Measurements from ENCODE around the gene CMSS1. TPM values are rescaled to one million over a fixed set of nuclear protein-coding genes. Genes with fewer than 3 reads are reported as not detected.

Gene CMSS1
- total and polyA plus RNA-seq, 9 donors, result 14.5 to 54.0 (median 24.9) TPM

GRCh38 chr3:99920481-99921376 is 103.1 kb downstream of the CMSS1 start:
- Histone ChIP-seq H3K4me3 (no peak overlapping the region), H3K36me3 (no peaks in the 10 kb centered on the region), H3K9me3 (no peaks in the 10 kb centered on the region), H3K27me3 (no peaks in the 10 kb centered on the region), H3K27ac (no peak overlapping the region), H3K4me1 (ENCODE audit: insufficient read depth) (peaks cover 8% of the 10 kb centered on the region)
- WGBS, 3 donors, result 52 to 60% (median 56%) methylated on average over 10 of the region's 10 CpGs
- TF ChIP-seq POLR2A (IDR thresholded peaks at IDR 0.05) (no peak), EP300 (IDR thresholded peaks at IDR 0.05) (no peak), CTCF (IDR thresholded peaks at IDR 0.05) (no peak)
- DNase-seq, result peak in 4 of 5 donors; percentile 33 to 69 (median 55)
- intact Hi-C loops (cut with DNase I), result no loop called here

- 89 to 98% (median 93%) methylated on average over 1 of the region's 1 CpG for WGBS, 3 donors
- TF ChIP-seq POLR2A (IDR thresholded peaks at IDR 0.05), result no peak
- no peak for TF ChIP-seq CTCF (IDR thresholded peaks at IDR 0.05)
- no peak for TF ChIP-seq EP300 (IDR thresholded peaks at IDR 0.05)
Observed at GRCh38 chr3:99921377-99921695, 103.7 kb downstream of the CMSS1 start.

GRCh38 chr3:99921986-99922385 is 104.3 kb downstream of the CMSS1 start:
- Histone ChIP-seq H3K27ac (no peak overlapping the region), H3K9me3 (no peaks in the 10 kb centered on the region), H3K27me3 (no peaks in the 10 kb centered on the region), H3K36me3 (no peaks in the 10 kb centered on the region), H3K4me3 (no peak overlapping the region), H3K4me1 (ENCODE audit: insufficient read depth) (peaks cover 8% of the 10 kb centered on the region)
- no peak for TF ChIP-seq CTCF (IDR thresholded peaks at IDR 0.05)
- no peak for TF ChIP-seq EP300 (IDR thresholded peaks at IDR 0.05)
- no peak for TF ChIP-seq POLR2A (IDR thresholded peaks at IDR 0.05)
- DNase-seq, result no peak
- intact Hi-C loops (cut with DNase I), result no loop called here
- 59 to 80% (median 74%) methylated on average over 1 of the region's 1 CpG for WGBS, 3 donors

More at GRCh38 chr3:99921377-99921695, 103.7 kb downstream of the CMSS1 start:
- Histone ChIP-seq H3K4me1 (ENCODE audit: insufficient read depth) (peaks cover 8% of the 10 kb centered on the region), H3K4me3 (no peak overlapping the region), H3K36me3 (no peaks in the 10 kb centered on the region), H3K9me3 (no peaks in the 10 kb centered on the region), H3K27ac (no peak overlapping the region), H3K27me3 (no peaks in the 10 kb centered on the region)
- no peak for DNase-seq
- intact Hi-C loops (cut with DNase I), result no loop called here

GRCh38 chr3:99923873-99924272 is 106.2 kb downstream of the CMSS1 start:
- H3K27me3 ChIP-seq, result no peaks in the 10 kb centered on the region
- no peak for DNase-seq
- no peak overlapping the region for H3K27ac ChIP-seq
- intact Hi-C loops (cut with DNase I), result no loop called here
- no peaks in the 10 kb centered on the region for H3K36me3 ChIP-seq
- H3K9me3 ChIP-seq, result no peaks in the 10 kb centered on the region
- no peak for TF ChIP-seq EP300 (IDR thresholded peaks at IDR 0.05)
- TF ChIP-seq POLR2A (IDR thresholded peaks at IDR 0.05), result no peak
- TF ChIP-seq CTCF (IDR thresholded peaks at IDR 0.05), result no peak
- no peak overlapping the region for H3K4me3 ChIP-seq
- H3K4me1 ChIP-seq (ENCODE audit: insufficient read depth), result peaks cover 8% of the 10 kb centered on the region
